LNCAP (cell line): ENCODE data around the gene CCDC112.

Experiments used
- CTCF ChIP-seq: fragments of 450-650 bp; IDR thresholded peaks from 2 replicates; pipeline ENCODE4 v1.5.1; 2017; ENCODE audit warnings: mild to moderate bottlenecking

The CCDC112 gene

DNA sequence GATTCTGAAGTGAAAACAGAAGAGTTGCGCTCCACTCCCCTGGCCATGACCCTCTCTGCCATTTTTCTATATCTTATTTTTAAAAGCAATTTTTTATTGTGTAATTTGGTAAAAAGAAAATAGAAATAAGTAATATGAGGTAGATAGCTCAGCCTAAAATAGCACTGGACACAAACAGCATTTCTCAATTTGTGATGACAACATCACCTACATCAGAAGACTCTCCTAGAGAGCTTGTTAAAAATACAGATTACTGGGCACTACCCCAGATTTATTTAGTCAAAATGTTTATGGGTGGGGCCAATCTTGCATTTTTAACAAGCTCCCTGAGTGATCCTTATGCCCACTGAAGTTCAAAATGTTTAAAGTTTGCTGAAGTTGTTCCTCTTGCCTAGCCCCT lies 40.5 kb upstream of the CCDC112 start:
- no peak for TF ChIP-seq CTCF

GRCh38 chr5:115336201-115336720 lies 39.8 kb upstream of the CCDC112 start:
- no peak for TF ChIP-seq CTCF

GRCh38 chr5:115335301-115335700 lies 38.8 kb upstream of the CCDC112 start:
- TF ChIP-seq CTCF: no peak

DNA sequence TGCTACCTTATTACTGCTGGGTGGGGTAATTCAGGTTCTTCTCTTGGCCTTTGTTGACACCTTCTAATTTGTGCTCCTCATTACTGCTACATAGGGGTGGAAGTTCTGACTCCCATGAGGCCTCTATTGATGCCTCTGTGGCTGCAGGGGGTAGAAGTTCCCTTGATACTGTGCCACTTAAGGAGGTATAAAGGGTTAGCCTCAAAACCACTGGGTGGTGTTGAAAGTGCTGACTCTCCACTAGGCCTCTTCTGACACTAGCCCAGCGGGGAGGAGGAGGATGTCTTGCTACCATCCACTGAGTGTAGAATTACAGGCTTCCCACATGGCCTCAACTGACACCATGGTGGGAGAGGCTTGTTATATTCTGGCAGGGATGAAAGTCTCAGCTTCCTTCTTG lies 36.7 kb upstream of the CCDC112 start:
- no peak for TF ChIP-seq CTCF

DNA sequence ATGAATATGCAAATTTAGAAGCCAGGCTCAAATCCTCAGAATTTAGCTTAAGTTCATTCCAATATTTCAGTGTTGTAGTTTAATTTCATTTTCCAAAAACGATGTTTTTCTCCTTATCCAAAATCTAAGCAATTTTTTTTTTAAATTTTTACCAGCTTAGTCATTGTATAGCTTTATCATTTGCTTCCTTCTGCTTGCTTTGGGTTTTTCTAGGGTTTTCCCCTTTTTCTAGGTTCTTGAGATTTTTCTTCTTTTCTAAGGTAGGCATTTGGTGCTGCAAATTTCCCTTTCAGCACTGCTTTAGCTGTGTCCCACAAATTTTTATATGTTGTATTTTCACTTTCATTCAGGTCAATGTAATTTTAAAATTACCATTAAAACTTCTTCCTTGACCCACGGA lies 34.4 kb upstream of the CCDC112 start:
- TF ChIP-seq CTCF: no peak

- no peak for TF ChIP-seq CTCF
Observed at GRCh38 chr5:115329475-115329874, 33.0 kb upstream of the CCDC112 start.

GRCh38 chr5:115325296-115325959 lies 29.0 kb upstream of the CCDC112 start:
- TF ChIP-seq CTCF: no peak

DNA sequence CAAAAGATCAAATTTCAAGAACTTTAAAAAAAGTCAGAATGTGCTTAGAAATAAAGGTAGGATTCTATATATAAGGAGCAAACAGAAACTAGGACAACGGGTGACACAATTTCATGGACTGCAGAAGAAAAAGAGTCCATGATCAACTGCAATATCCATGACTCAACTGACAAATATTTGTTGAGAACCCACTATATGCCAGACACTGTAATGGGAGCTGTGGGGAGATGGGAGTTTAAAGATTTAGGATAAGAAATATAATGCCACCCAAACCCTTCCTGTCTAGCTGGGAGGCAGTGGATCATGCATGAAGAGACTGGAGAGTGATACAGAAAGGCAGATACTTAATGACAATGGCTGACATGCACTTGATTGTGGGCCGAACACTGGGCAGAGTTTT lies 27.6 kb upstream of the CCDC112 start:
- no peak for TF ChIP-seq CTCF
